ENCODE data around the gene EXOC6B.

The EXOC6B gene

GRCh38 chr2:72150861-72151356 lies 674.9 kb downstream of the EXOC6B start:
- in situ Hi-C loops (cut with MboI; ENCODE audit: low pct_unique_long_range_greater_than_20kb, low sequenced_read_pairs), result no loop called here
- DNase-seq, result no peak

- in situ Hi-C loops (cut with MboI; ENCODE audit: low pct_unique_long_range_greater_than_20kb, low sequenced_read_pairs), result no loop called here
- peak; percentile 75 for DNase-seq
These were observed 675.5 kb downstream of the EXOC6B start for GRCh38 chr2:72150157-72150860.

GRCh38 chr2:72149556-72150156 lies 676.2 kb downstream of the EXOC6B start:
- no peak for DNase-seq
- in situ Hi-C loops (cut with MboI; ENCODE audit: low pct_unique_long_range_greater_than_20kb, low sequenced_read_pairs), result loop anchor here (25.0 kb wide), 1 partner anchor 612 kb away; no protein-coding TSS in a partner anchor

- DNase-seq, result peak; percentile 19
- in situ Hi-C loops (cut with MboI; ENCODE audit: low pct_unique_long_range_greater_than_20kb, low sequenced_read_pairs), result loop anchor here (25.0 kb wide), 1 partner anchor 612 kb away; no protein-coding TSS in a partner anchor
These were observed 676.8 kb downstream of the EXOC6B start for GRCh38 chr2:72148837-72149555.

- no peak for DNase-seq
- in situ Hi-C loops (cut with MboI; ENCODE audit: low pct_unique_long_range_greater_than_20kb, low sequenced_read_pairs), result loop anchor here (25.0 kb wide), 1 partner anchor 611 kb away; no protein-coding TSS in a partner anchor
These were observed 677.6 kb downstream of the EXOC6B start for GRCh38 chr2:72148003-72148836.

GRCh38 chr2:72147303-72147971 lies 678.4 kb downstream of the EXOC6B start, which contains the start of gene CYP26B1:
Gene CYP26B1 (minus strand): TSS chr2:72147862. CDS start chr2:72147834, 28 bp downstream.
- in situ Hi-C loops (cut with MboI; ENCODE audit: low pct_unique_long_range_greater_than_20kb, low sequenced_read_pairs), result loop anchor here (25.0 kb wide), 1 partner anchor 610 kb away; no protein-coding TSS in a partner anchor
- no peak for DNase-seq

- in situ Hi-C loops (cut with MboI; ENCODE audit: low pct_unique_long_range_greater_than_20kb, low sequenced_read_pairs), result loop anchor here (25.0 kb wide), 1 partner anchor 609 kb away; no protein-coding TSS in a partner anchor
- no peak for DNase-seq
These were observed 679.2 kb downstream of the EXOC6B start for GRCh38 chr2:72146347-72147302.

GRCh38 chr2:72145658-72146329 lies 680.0 kb downstream of the EXOC6B start:
- DNase-seq, result no peak
- in situ Hi-C loops (cut with MboI; ENCODE audit: low pct_unique_long_range_greater_than_20kb, low sequenced_read_pairs), result loop anchor here (25.0 kb wide), 1 partner anchor 608 kb away; no protein-coding TSS in a partner anchor

GRCh38 chr2:72145289-72145657 lies 680.6 kb downstream of the EXOC6B start:
- in situ Hi-C loops (cut with MboI; ENCODE audit: low pct_unique_long_range_greater_than_20kb, low sequenced_read_pairs), result loop anchor here (25.0 kb wide), 1 partner anchor 608 kb away; no protein-coding TSS in a partner anchor
- peak; percentile 21 for DNase-seq

GRCh38 chr2:72144632-72145288 lies 681.1 kb downstream of the EXOC6B start:
- in situ Hi-C loops (cut with MboI; ENCODE audit: low pct_unique_long_range_greater_than_20kb, low sequenced_read_pairs), result loop anchor here (25.0 kb wide), 1 partner anchor 607 kb away; no protein-coding TSS in a partner anchor

GRCh38 chr2:72144274-72144631 lies 681.6 kb downstream of the EXOC6B start:
- no peak for DNase-seq
- in situ Hi-C loops (cut with MboI; ENCODE audit: low pct_unique_long_range_greater_than_20kb, low sequenced_read_pairs), result loop anchor here (25.0 kb wide), 1 partner anchor 607 kb away; no protein-coding TSS in a partner anchor

More at GRCh38 chr2:72144632-72145288, 681.1 kb downstream of the EXOC6B start:
- DNase-seq, result peak; percentile 14

- DNase-seq, result no peak
- in situ Hi-C loops (cut with MboI; ENCODE audit: low pct_unique_long_range_greater_than_20kb, low sequenced_read_pairs), result loop anchor here (25.0 kb wide), 1 partner anchor 606 kb away; no protein-coding TSS in a partner anchor
These were observed 682.2 kb downstream of the EXOC6B start for GRCh38 chr2:72143441-72144273.

GRCh38 chr2:72142570-72143440 lies 683.0 kb downstream of the EXOC6B start:
- in situ Hi-C loops (cut with MboI; ENCODE audit: low pct_unique_long_range_greater_than_20kb, low sequenced_read_pairs), result loop anchor here (25.0 kb wide), 1 partner anchor 606 kb away; no protein-coding TSS in a partner anchor
- DNase-seq, result no peak

- DNase-seq, result no peak
These were observed 683.9 kb downstream of the EXOC6B start for GRCh38 chr2:72141881-72142451.

More at GRCh38 chr2:72141881-72142451, 683.9 kb downstream of the EXOC6B start:
- in situ Hi-C loops (cut with MboI; ENCODE audit: low pct_unique_long_range_greater_than_20kb, low sequenced_read_pairs), result loop anchor here (25.0 kb wide), 1 partner anchor 605 kb away; no protein-coding TSS in a partner anchor

Data from KBM-7 (cell line).